MM.1S (cell line): ENCODE results near the gene CD44.

Source experiments
- DNase-seq: peaks from one replicate; pipeline ENCODE4 v3.0.0-alpha.2; 2015
- H2AFZ ChIP-seq: fragments of 300-600 bp; sonication (generic); 2 replicates; pipeline ENCODE4 v1.6.0; 2016; ENCODE audit warnings: antibody characterized with exemption, low read length
- H3F3A ChIP-seq: fragments of 300-600 bp; sonication (generic); 2 replicates; pipeline ENCODE4 v1.6.1; 2016; ENCODE audit warnings: mild to moderate bottlenecking, antibody characterized with exemption, low read length, moderate library complexity, mixed read lengths; ENCODE audit not compliant: insufficient read depth
- H3K27ac ChIP-seq: fragments of 300-600 bp; sonication (generic); 2 replicates; pipeline ENCODE4 v1.5.1; 2016; ENCODE audit warnings: mild to moderate bottlenecking, low read length
- H3K27me3 ChIP-seq: fragments of 300-600 bp; sonication (generic); replicated peaks from 2 replicates; pipeline ENCODE4 v1.6.0; 2016; ENCODE audit warnings: low read length; ENCODE audit not compliant: insufficient read depth
- H3K36me3 ChIP-seq: fragments of 300-600 bp; sonication (generic); replicated peaks from 2 replicates; pipeline ENCODE4 v1.6.1; 2016; ENCODE audit warnings: mild to moderate bottlenecking, low read length, mixed read lengths; ENCODE audit not compliant: insufficient read depth
- H3K4me1 ChIP-seq: fragments of 300-600 bp; sonication (generic); 2 replicates; pipeline ENCODE4 v1.6.1; 2016; ENCODE audit warnings: low read length, mixed read lengths
- H3K4me2 ChIP-seq: fragments of 300-600 bp; sonication (generic); 2 replicates; pipeline ENCODE4 v1.6.0; 2016; ENCODE audit warnings: low read depth, low read length
- H3K4me3 ChIP-seq: fragments of 300-600 bp; sonication (generic); 2 replicates; pipeline ENCODE4 v1.5.1; 2016; ENCODE audit warnings: low read length, mixed read lengths
- H3K79me2 ChIP-seq: fragments of 300-600 bp; sonication (generic); 2 replicates; pipeline ENCODE4 v1.6.1; 2016; ENCODE audit warnings: mixed run types, low read length, mixed read lengths
- H3K9ac ChIP-seq: fragments of 300-600 bp; sonication (generic); 2 replicates; pipeline ENCODE4 v1.6.1; 2016; ENCODE audit warnings: low read length, mixed read lengths
- H3K9me2 ChIP-seq: fragments of 300-600 bp; sonication (generic); replicated peaks from 2 replicates; pipeline ENCODE4 v1.6.1; 2016; ENCODE audit warnings: mild to moderate bottlenecking, low read length, mixed read lengths; ENCODE audit not compliant: insufficient read depth
- H3K9me3 ChIP-seq: fragments of 300-600 bp; sonication (generic); replicated peaks from 2 replicates; pipeline ENCODE4 v1.6.1; 2016; ENCODE audit warnings: mild to moderate bottlenecking, low read length, mixed read lengths; ENCODE audit not compliant: insufficient read depth
- H4K20me1 ChIP-seq: fragments of 300-600 bp; sonication (generic); 2 replicates; pipeline ENCODE4 v1.6.1; 2016; ENCODE audit warnings: mild to moderate bottlenecking, low read length, moderate library complexity, mixed read lengths; ENCODE audit not compliant: insufficient read depth
- EZH2 ChIP-seq: fragments of 300-600 bp; sonication (generic); optimal IDR thresholded peaks from 2 replicates; pipeline ENCODE3; 2017; ENCODE audit warnings: low read depth, mild to moderate bottlenecking, antibody characterized with exemption, low read length, mixed read lengths
- EZH2phosphoT487 ChIP-seq: fragments of 300-600 bp; sonication (generic); IDR thresholded peaks from 2 replicates; pipeline ENCODE4 v1.6.1; 2018; ENCODE audit warnings: antibody characterized with exemption, low read length
- TF ChIP-seq, protein P1 (sequence below): fragments of 300-600 bp; sonication (generic); IDR thresholded peaks from 2 replicates; pipeline ENCODE4 v1.5.1; 2016; ENCODE audit warnings: antibody characterized with exemption, low read length, mixed read lengths

CD44 gene

DNA sequence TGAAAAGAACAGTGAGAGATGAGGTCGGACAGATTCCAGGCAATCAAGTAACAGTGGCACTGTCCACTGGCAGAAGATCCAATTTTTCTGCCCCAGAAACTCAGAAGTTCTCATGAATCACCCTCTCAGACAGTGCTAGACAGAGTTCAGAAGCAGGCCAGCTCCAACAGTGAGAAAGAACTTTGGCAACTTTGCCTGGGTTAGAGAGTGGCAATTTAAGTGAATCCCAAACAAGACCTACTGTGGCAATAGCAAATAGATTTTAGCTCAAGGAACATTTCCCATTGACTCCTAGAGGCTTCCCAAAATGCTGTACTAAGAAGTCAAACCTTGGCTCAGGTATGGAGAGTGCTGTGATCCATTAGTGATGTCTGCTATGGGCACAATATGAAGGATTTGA, 12.3 kb downstream of the CD44 start:
- H3K9ac ChIP-seq = no peak overlapping the region
- no peaks in the 10 kb centered on the region for H3K27me3 ChIP-seq
- peaks cover 4% of the 10 kb centered on the region for H3F3A ChIP-seq
- peaks cover 6% of the 10 kb centered on the region; the same call in 1 of the 2 replicates for H4K20me1 ChIP-seq
- no peaks in the 10 kb centered on the region for H3K9me2 ChIP-seq
- H3K4me3 ChIP-seq = no peak overlapping the region
- no peaks in the 10 kb centered on the region for H3K9me3 ChIP-seq
- no peak overlapping the region for H2AFZ ChIP-seq
- H3K4me1 ChIP-seq = peaks cover 34% of the 10 kb centered on the region
- TF ChIP-seq, protein P1, sequence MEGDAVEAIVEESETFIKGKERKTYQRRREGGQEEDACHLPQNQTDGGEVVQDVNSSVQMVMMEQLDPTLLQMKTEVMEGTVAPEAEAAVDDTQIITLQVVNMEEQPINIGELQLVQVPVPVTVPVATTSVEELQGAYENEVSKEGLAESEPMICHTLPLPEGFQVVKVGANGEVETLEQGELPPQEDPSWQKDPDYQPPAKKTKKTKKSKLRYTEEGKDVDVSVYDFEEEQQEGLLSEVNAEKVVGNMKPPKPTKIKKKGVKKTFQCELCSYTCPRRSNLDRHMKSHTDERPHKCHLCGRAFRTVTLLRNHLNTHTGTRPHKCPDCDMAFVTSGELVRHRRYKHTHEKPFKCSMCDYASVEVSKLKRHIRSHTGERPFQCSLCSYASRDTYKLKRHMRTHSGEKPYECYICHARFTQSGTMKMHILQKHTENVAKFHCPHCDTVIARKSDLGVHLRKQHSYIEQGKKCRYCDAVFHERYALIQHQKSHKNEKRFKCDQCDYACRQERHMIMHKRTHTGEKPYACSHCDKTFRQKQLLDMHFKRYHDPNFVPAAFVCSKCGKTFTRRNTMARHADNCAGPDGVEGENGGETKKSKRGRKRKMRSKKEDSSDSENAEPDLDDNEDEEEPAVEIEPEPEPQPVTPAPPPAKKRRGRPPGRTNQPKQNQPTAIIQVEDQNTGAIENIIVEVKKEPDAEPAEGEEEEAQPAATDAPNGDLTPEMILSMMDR = no peak
- TF ChIP-seq EZH2phosphoT487 (no peak), EZH2 (no peak)
- peaks cover 100% of the 10 kb centered on the region for H3K79me2 ChIP-seq
- no peak overlapping the region for H3K27ac ChIP-seq
- no peak overlapping the region for H3K4me2 ChIP-seq
- no peak for DNase-seq
- peaks cover 7% of the 10 kb centered on the region for H3K36me3 ChIP-seq

GRCh38 chr11:35151683-35152280, 12.8 kb downstream of the CD44 start:
- Histone ChIP-seq H3F3A (no peaks in the 10 kb centered on the region), H2AFZ (no peak overlapping the region), H3K4me3 (no peak overlapping the region), H3K9me2 (no peaks in the 10 kb centered on the region), H3K79me2 (peaks cover 100% of the 10 kb centered on the region), H3K4me2 (no peak overlapping the region), H3K9ac (no peak overlapping the region), H3K27ac (no peak overlapping the region), H3K27me3 (no peaks in the 10 kb centered on the region), H4K20me1 (peaks cover 6% of the 10 kb centered on the region; the same call in 1 of the 2 replicates), H3K4me1 (peaks cover 32% of the 10 kb centered on the region), H3K36me3 (peaks cover 11% of the 10 kb centered on the region), H3K9me3 (no peaks in the 10 kb centered on the region)
- TF ChIP-seq EZH2 = no peak
- TF ChIP-seq EZH2phosphoT487 = no peak
- TF ChIP-seq, protein P1 = no peak
- DNase-seq = no peak

- H3K4me1 ChIP-seq = peaks cover 24% of the 10 kb centered on the region; the same call in 1 of the 2 replicates
- H3K9me2 ChIP-seq = no peaks in the 10 kb centered on the region
- DNase-seq = no peak
- no peak overlapping the region for H3K4me2 ChIP-seq
- H3K9me3 ChIP-seq = no peaks in the 10 kb centered on the region
- H3K27me3 ChIP-seq = no peaks in the 10 kb centered on the region
- H3K27ac ChIP-seq = no peak overlapping the region
- H3K36me3 ChIP-seq = peaks cover 11% of the 10 kb centered on the region
- H4K20me1 ChIP-seq = peaks cover 8% of the 10 kb centered on the region; the same call in 1 of the 2 replicates
- peaks cover 100% of the 10 kb centered on the region for H3K79me2 ChIP-seq
- no peak overlapping the region for H2AFZ ChIP-seq
- no peaks in the 10 kb centered on the region for H3F3A ChIP-seq
- no peak overlapping the region for H3K9ac ChIP-seq
- TF ChIP-seq EZH2 (no peak), EZH2phosphoT487 (no peak)
- TF ChIP-seq, protein P1 = no peak
- no peak overlapping the region for H3K4me3 ChIP-seq
These were observed 13.6 kb downstream of the CD44 start for GRCh38 chr11:35152575-35152974.
